IMR-90 (cell line): ENCODE results near the gene SORBS1. TPM values are rescaled to one million over a fixed set of nuclear protein-coding genes. Genes with fewer than 3 reads are reported as not detected.

Experiments used
- ATAC-seq: fragments of 200-7000 bp; cut with Tn5 transposase; 2 replicates; pipeline ENCODE4 v1.9.1; 2020; ENCODE audit warnings: low read depth, mild to moderate bottlenecking, moderate library complexity
- BruUV-seq: library from RNA; stranded (reverse); fragments of 400-500 nt; replicated peaks from 2 replicates; lab custom pipeline; 2021; lab: Mats Ljungman, UMichigan
- CTCF ChIA-PET: fragments of 300-600 bp; formaldehyde crosslinking; extraction: SDS; loops from one replicate; lab custom pipeline; 2021; ENCODE audit warnings: antibody characterized with exemption; lab: Yijun Ruan, JAX
- POLR2A ChIA-PET: fragments of 300-600 bp; sonication (Branson Sonifier 250); formaldehyde crosslinking; loops from one replicate; lab custom pipeline; 2022; ENCODE audit warnings: antibody characterized with exemption; ENCODE audit not compliant: unreplicated experiment; lab: Charles Lee
- DNase-seq: peaks from one replicate; pipeline ENCODE4 v3.0.0; 2013
- H2AFZ ChIP-seq: replicated peaks from 2 replicates; pipeline ENCODE3; 2013; ENCODE audit warnings: low read length, mild to moderate bottlenecking; ENCODE audit not compliant: poor library complexity
- H2AK5ac ChIP-seq: 2 replicates; pipeline ENCODE4 v1.6.1; 2013; ENCODE audit warnings: low read depth, low read length, inconsistent platforms
- H2AK9ac ChIP-seq: replicated peaks from 2 replicates; pipeline ENCODE3; 2013; ENCODE audit warnings: mild to moderate bottlenecking, low read depth, low read length, moderate library complexity; ENCODE audit not compliant: poor library complexity
- H2BK120ac ChIP-seq: 2 replicates; pipeline ENCODE4 v1.6.1; 2013; ENCODE audit warnings: low read depth, low read length, inconsistent platforms
- H2BK15ac ChIP-seq: 3 replicates; pipeline ENCODE4 v1.6.1; 2013; ENCODE audit warnings: low read depth, low read length, inconsistent platforms
- H2BK20ac ChIP-seq: 2 replicates; pipeline ENCODE4 v1.6.1; 2013; ENCODE audit warnings: low read depth, mild to moderate bottlenecking, inconsistent platforms, low read length, moderate library complexity
- H2BK5ac ChIP-seq: 2 replicates; pipeline ENCODE4 v1.6.1; 2013; ENCODE audit warnings: mild to moderate bottlenecking, low read depth, low read length, inconsistent platforms; ENCODE audit not compliant: poor library complexity, severe bottlenecking
- H3K14ac ChIP-seq: replicated peaks from 2 replicates; pipeline ENCODE4 v1.6.1; 2013; ENCODE audit warnings: low read depth, low read length, inconsistent platforms
- H3K18ac ChIP-seq: 2 replicates; pipeline ENCODE4 v1.6.1; 2013; ENCODE audit warnings: low read depth, low read length, control low read depth
- H3K23ac ChIP-seq: 2 replicates; pipeline ENCODE4 v1.6.1; 2013; ENCODE audit warnings: low read depth, low read length, inconsistent platforms
- H3K27ac ChIP-seq: 2 replicates; pipeline ENCODE4 v1.5.1; 2013; ENCODE audit warnings: mild to moderate bottlenecking, control low read depth, low read length; ENCODE audit not compliant: insufficient read depth
- H3K27me3 ChIP-seq: 2 replicates; pipeline ENCODE4 v1.6.1; 2013; ENCODE audit warnings: low read length; ENCODE audit not compliant: control insufficient read depth, insufficient read depth
- H3K36me3 ChIP-seq: 2 replicates; pipeline ENCODE4 v1.6.1; 2013; ENCODE audit warnings: low read length, mixed read lengths; ENCODE audit not compliant: control insufficient read depth, insufficient read depth
- H3K4ac ChIP-seq: 2 replicates; pipeline ENCODE4 v1.6.1; 2013; ENCODE audit warnings: low read depth, low read length, inconsistent platforms
- H3K4me1 ChIP-seq: 2 replicates; pipeline ENCODE4 v1.6.1; 2013; ENCODE audit warnings: low read length, mixed read lengths; ENCODE audit not compliant: control insufficient read depth, insufficient read depth
- H3K4me2 ChIP-seq: 2 replicates; pipeline ENCODE4 v1.6.1; 2013; ENCODE audit warnings: low read depth, mild to moderate bottlenecking, control low read depth, low read length, moderate library complexity
- H3K4me3 ChIP-seq: 2 replicates; pipeline ENCODE4 v1.5.1; 2013; ENCODE audit warnings: low read depth, mild to moderate bottlenecking, control low read depth, low read length, moderate library complexity; ENCODE audit not compliant: insufficient read depth
- H3K56ac ChIP-seq: 2 replicates; pipeline ENCODE4 v1.6.1; 2013; ENCODE audit warnings: low read length, inconsistent platforms; ENCODE audit not compliant: insufficient read depth; ENCODE audit errors: extremely low read depth
- H3K79me1 ChIP-seq, 2 experiments: 2 replicates each; pipeline ENCODE4 v1.6.1; 2013; ENCODE audit warnings: low read length in 2 of 2, inconsistent platforms in 1 of 2, low read depth in 1 of 2
- H3K9ac ChIP-seq: 2 replicates; pipeline ENCODE4 v1.6.1; 2013; ENCODE audit warnings: low read depth, low read length, control low read depth
- H3K9me1 ChIP-seq: 2 replicates; pipeline ENCODE4 v1.6.1; 2013; ENCODE audit warnings: low read length, inconsistent platforms; ENCODE audit not compliant: insufficient read depth
- H3K9me3 ChIP-seq: 2 replicates; pipeline ENCODE4 v1.6.1; 2013; ENCODE audit warnings: low read length; ENCODE audit not compliant: control insufficient read depth, insufficient read depth
- H4K20me1 ChIP-seq: 2 replicates; pipeline ENCODE4 v1.6.1; 2013; ENCODE audit warnings: low read length, inconsistent platforms; ENCODE audit not compliant: insufficient read depth
- H4K5ac ChIP-seq: 2 replicates; pipeline ENCODE4 v1.6.1; 2013; ENCODE audit warnings: mild to moderate bottlenecking, low read depth, low read length, control low read depth
- H4K8ac ChIP-seq, 2 experiments: 2 replicates each; pipeline ENCODE4 v1.6.1; 2013; ENCODE audit warnings: low read depth in 2 of 2, low read length in 2 of 2, control low read depth in 1 of 2, inconsistent platforms in 1 of 2
- H4K91ac ChIP-seq: 2 replicates; pipeline ENCODE4 v1.6.1; 2013; ENCODE audit warnings: low read depth, low read length, inconsistent platforms; ENCODE audit not compliant: insufficient read depth
- CEBPB ChIP-seq: IDR thresholded peaks from 2 replicates; pipeline ENCODE4 v1.6.1; 2012; ENCODE audit warnings: low read depth, low read length, improper control_type of control experiment
- CHD1 ChIP-seq: IDR thresholded peaks from 2 replicates; pipeline ENCODE4 v1.6.1; 2012; ENCODE audit warnings: low read depth, low read length, improper control_type of control experiment
- MXI1 ChIP-seq: IDR thresholded peaks from 2 replicates; pipeline ENCODE4 v1.6.1; 2012; ENCODE audit warnings: low read depth, mild to moderate bottlenecking, low read length, moderate library complexity, borderline replicate concordance
- RAD21 ChIP-seq: IDR thresholded peaks from 2 replicates; pipeline ENCODE4 v1.6.1; 2012; ENCODE audit warnings: low read length, improper control_type of control experiment
- RCOR1 ChIP-seq: IDR thresholded peaks from 2 replicates; pipeline ENCODE4 v1.6.1; 2012; ENCODE audit warnings: mild to moderate bottlenecking, low read length, improper control_type of control experiment; ENCODE audit not compliant: insufficient replicate concordance
- RFX5 ChIP-seq: IDR thresholded peaks from 2 replicates; pipeline ENCODE4 v1.8.0; 2012; ENCODE audit warnings: low read depth, mild to moderate bottlenecking, low read length, moderate library complexity
- WGBS, 2 experiments: methylation state at CpG; one replicate each; pipeline versions ENCODE4 v1.1.5 to v1.1.7; 2013; ENCODE audit warnings: missing lambda C conversion rate in 2 of 2; ENCODE audit not compliant: insufficient read length in 1 of 2; ENCODE audit errors: extremely low coverage in 2 of 2; 5-methylcytosine and 5-hydroxymethylcytosine counted together
- dilution Hi-C: fragments of 300-500 bp; cut with HindIII; formaldehyde crosslinking; loops from one replicate; pipeline ENCODE4 v1.14.3; 2018; ENCODE audit warnings: low sequenced_read_pairs; ENCODE audit not compliant: unreplicated experiment
- in situ Hi-C: fragments of 300-500 bp; cut with MboI; formaldehyde crosslinking; loops from 3 replicates; pipeline ENCODE4 v1.14.3; 2019; ENCODE audit warnings: low sequenced_read_pairs, inconsistent platforms, mixed read lengths
- intact Hi-C: fragments of 100-400 bp; cut with micrococcal nuclease; formaldehyde crosslinking; loops from 2 replicates; pipeline ENCODE4 v1.10.0; 2022
- polyA plus RNA-seq, 3 experiments: library from polyadenylated mRNA; depleted of rRNA; stranded (reverse); fragments of >200 nt; gene quantifications; 2 replicates each; pipeline ENCODE4 v1.2.3, GENCODE V29; 2012; ENCODE audit warnings: low replicate concordance in 1 of 3
- total RNA-seq: library from RNA; depleted of rRNA; stranded (reverse); fragments of >200 nt; gene quantifications from 2 replicates; pipeline ENCODE4 v1.2.3, GENCODE V29; 2012

Gene SORBS1
- total and polyA plus RNA-seq, 2 of the 4 experiments (the other 2 are of a cell fraction), result 0.18 to 0.32 TPM

GRCh38 chr10:95309958-95310357 lies 251.2 kb downstream of the SORBS1 start:
- no TSS peak for BruUV-seq
- Histone ChIP-seq H3K4me2 (peak overlapping the region; percentile 27; the same call in 1 of the 2 replicates), H2AK9ac (no peak overlapping the region), H2AFZ (no peak overlapping the region), H2BK20ac (peak overlapping the region; percentile 38; the same call in 1 of the 2 replicates), H2BK120ac (peak overlapping the region; percentile 91; the same call in 1 of the 2 replicates), H3K4me1 (peaks cover 16% of the 10 kb centered on the region), H2BK5ac (peak overlapping the region; percentile 11), H3K4ac (peak overlapping the region; percentile 66; the same call in 1 of the 2 replicates), H3K27ac (no peak overlapping the region), H4K20me1 (peaks cover 3% of the 10 kb centered on the region; the same call in 1 of the 2 replicates), H3K18ac (peak overlapping the region; percentile 79; the same call in 1 of the 2 replicates), H3K27me3 (peaks cover 3% of the 10 kb centered on the region; the same call in 1 of the 2 replicates), H3K23ac (peak overlapping the region; percentile 3), H2BK15ac (peak overlapping the region; percentile 79; the same call in 2 of the 3 replicates), H3K14ac (peak overlapping the region; percentile 85; the same call in 1 of the 2 replicates), H3K56ac (no peak overlapping the region), H3K9ac (no peak overlapping the region), H3K9me1 (peaks cover 8% of the 10 kb centered on the region; the same call in 1 of the 2 replicates), H3K4me3 (no peak overlapping the region), H3K36me3 (no peaks in the 10 kb centered on the region), H4K91ac (no peak overlapping the region), H3K9me3 (no peaks in the 10 kb centered on the region), H4K8ac (peak overlapping the region in 1 of 2 experiments; percentile 54; a peak in 1 of 4 replicates), H3K79me1 (no peaks in the 10 kb centered on the region), H4K5ac (peak overlapping the region; percentile 3; the same call in 1 of the 2 replicates), H2AK5ac (no peak overlapping the region)
- TF ChIP-seq RAD21 (no peak), CEBPB (no peak), RCOR1 (no peak), MXI1 (no peak), RFX5 (no peak), CHD1 (no peak)
- CTCF ChIA-PET, result interaction anchor here (1.2 kb wide), 1 partner anchor 63 kb away, joined by 3 read pairs; no protein-coding TSS in a partner anchor
- POLR2A ChIA-PET, result no interaction called here
- DNase-seq, result no peak
- dilution Hi-C loops, result no loop called here
- no peak for ATAC-seq
- intact Hi-C loops, result no loop called here
- in situ Hi-C loops, result no loop called here
- WGBS, 2 experiments, result no CpG with 5 or more reads among the region's 1 CpG
